DND-41 (cell line): ENCODE results near the gene ARVCF.

ENCODE experiments used
- ATAC-seq: fragments of 200-7000 bp; cut with Tn5 transposase; 3 replicates; pipeline ENCODE4 v1.9.1; 2021; ENCODE audit warnings: low read depth; ENCODE audit not compliant: insufficient read depth
- DNase-seq: peaks from one replicate; pipeline ENCODE4 v3.0.0-alpha.2; 2020
- H2AFZ ChIP-seq: 2 replicates; pipeline ENCODE4 v1.6.0; 2012; ENCODE audit warnings: low read depth, low read length
- H3K27ac ChIP-seq: 2 replicates; pipeline ENCODE4 v1.5.1; 2012; ENCODE audit warnings: low read length, inconsistent platforms
- H3K27me3 ChIP-seq: fragments of 200-600 bp; sonication (generic); 2 replicates; pipeline ENCODE4 v1.6.0; 2012; ENCODE audit warnings: low read length, mild to moderate bottlenecking, inconsistent platforms; ENCODE audit not compliant: insufficient read depth, poor library complexity
- H3K36me3 ChIP-seq: 2 replicates; pipeline ENCODE4 v1.5.1; 2012; ENCODE audit warnings: low read length, inconsistent platforms; ENCODE audit not compliant: insufficient read depth
- H3K4me1 ChIP-seq: 2 replicates; pipeline ENCODE4 v1.5.1; 2012; ENCODE audit warnings: mild to moderate bottlenecking, low read length; ENCODE audit not compliant: insufficient read depth
- H3K4me2 ChIP-seq: 2 replicates; pipeline ENCODE4 v1.6.0; 2012; ENCODE audit warnings: mild to moderate bottlenecking, moderate library complexity, low read length, inconsistent platforms; ENCODE audit not compliant: insufficient read depth
- H3K4me3 ChIP-seq, 2 experiments: fragments of 200-600 bp in 1 of 2; shearing (Covaris generic) in 1 of 2; 2 replicates each; pipeline ENCODE4 v1.5.1; 2012 to 2016; ENCODE audit warnings: inconsistent platforms in 2 of 2, low read length in 2 of 2, mild to moderate bottlenecking in 2 of 2, low read depth in 1 of 2, moderate library complexity in 1 of 2
- H3K79me2 ChIP-seq: 2 replicates; pipeline ENCODE4 v1.6.0; 2012; ENCODE audit warnings: low read length, inconsistent platforms; ENCODE audit not compliant: insufficient read depth
- H3K9ac ChIP-seq: 2 replicates; pipeline ENCODE4 v1.6.0; 2012; ENCODE audit warnings: low read depth, mild to moderate bottlenecking, inconsistent platforms, low read length, moderate library complexity
- H3K9me3 ChIP-seq: 2 replicates; pipeline ENCODE4 v1.5.1; 2012; ENCODE audit warnings: low read length, moderate library complexity, mild to moderate bottlenecking, inconsistent platforms; ENCODE audit not compliant: insufficient read depth, severe bottlenecking
- H4K20me1 ChIP-seq: 2 replicates; pipeline ENCODE4 v1.6.0; 2012; ENCODE audit warnings: low read length; ENCODE audit not compliant: insufficient read depth
- EZH2 ChIP-seq: IDR thresholded peaks from 3 replicates; pipeline ENCODE4 v1.6.1; 2012; ENCODE audit warnings: borderline replicate concordance, low read depth, mild to moderate bottlenecking, moderate library complexity, low read length, inconsistent platforms; ENCODE audit not compliant: severe bottlenecking
- TF ChIP-seq, protein P1 (sequence below): IDR thresholded peaks from 2 replicates; pipeline ENCODE4 v1.5.1; 2012; ENCODE audit warnings: borderline replicate concordance, low read length, moderate library complexity, mild to moderate bottlenecking; ENCODE audit not compliant: poor library complexity, severe bottlenecking; ENCODE audit errors: extremely low read depth

ARVCF gene

DNA sequence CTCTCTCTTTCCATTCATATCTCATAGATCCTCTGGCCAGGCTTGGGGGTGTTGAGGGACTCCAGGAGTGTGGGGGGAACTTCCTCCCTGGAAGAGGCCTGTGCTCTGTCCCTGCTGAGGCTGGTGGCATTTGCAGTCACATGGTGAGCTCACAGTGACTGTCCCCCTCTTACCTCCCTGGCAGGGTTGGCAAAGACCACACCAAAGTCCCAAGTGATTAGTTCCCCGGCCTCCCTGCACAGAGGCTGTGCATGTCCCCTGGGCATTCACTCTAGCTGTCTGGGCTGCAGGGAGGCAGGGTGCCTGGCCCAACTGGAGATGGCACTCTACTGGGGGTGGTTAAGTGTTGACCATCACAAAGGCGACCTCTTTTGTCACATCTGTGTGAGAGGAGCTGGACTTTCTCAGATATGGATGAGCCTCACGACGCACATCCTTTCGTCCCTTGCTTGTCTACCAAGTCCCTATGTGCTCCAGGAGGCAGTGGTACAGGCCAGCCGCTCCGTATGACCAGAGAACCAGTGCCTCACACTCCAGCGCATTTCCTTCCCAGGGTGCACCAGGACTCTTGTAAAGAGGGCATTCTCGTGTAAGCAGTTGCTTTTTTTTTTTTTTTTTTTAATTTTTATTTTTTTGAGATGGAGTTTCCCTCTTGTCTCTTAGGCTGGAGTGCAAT lies 13.1 kb upstream of the ARVCF start:
- H2AFZ ChIP-seq = no peak overlapping the region
- peaks cover 56% of the 10 kb centered on the region for H4K20me1 ChIP-seq
- H3K27ac ChIP-seq = no peak overlapping the region
- peaks cover 75% of the 10 kb centered on the region for H3K79me2 ChIP-seq
- no peak overlapping the region for H3K9ac ChIP-seq
- no peak overlapping the region for H3K4me2 ChIP-seq
- H3K36me3 ChIP-seq = peaks cover 22% of the 10 kb centered on the region
- H3K4me3 ChIP-seq = no peak overlapping the region
- ATAC-seq = no peak
- no peaks in the 10 kb centered on the region for H3K27me3 ChIP-seq
- no peaks in the 10 kb centered on the region for H3K4me1 ChIP-seq
- no peaks in the 10 kb centered on the region for H3K9me3 ChIP-seq
- DNase-seq = no peak
- no peak for TF ChIP-seq EZH2
- TF ChIP-seq, protein P1, sequence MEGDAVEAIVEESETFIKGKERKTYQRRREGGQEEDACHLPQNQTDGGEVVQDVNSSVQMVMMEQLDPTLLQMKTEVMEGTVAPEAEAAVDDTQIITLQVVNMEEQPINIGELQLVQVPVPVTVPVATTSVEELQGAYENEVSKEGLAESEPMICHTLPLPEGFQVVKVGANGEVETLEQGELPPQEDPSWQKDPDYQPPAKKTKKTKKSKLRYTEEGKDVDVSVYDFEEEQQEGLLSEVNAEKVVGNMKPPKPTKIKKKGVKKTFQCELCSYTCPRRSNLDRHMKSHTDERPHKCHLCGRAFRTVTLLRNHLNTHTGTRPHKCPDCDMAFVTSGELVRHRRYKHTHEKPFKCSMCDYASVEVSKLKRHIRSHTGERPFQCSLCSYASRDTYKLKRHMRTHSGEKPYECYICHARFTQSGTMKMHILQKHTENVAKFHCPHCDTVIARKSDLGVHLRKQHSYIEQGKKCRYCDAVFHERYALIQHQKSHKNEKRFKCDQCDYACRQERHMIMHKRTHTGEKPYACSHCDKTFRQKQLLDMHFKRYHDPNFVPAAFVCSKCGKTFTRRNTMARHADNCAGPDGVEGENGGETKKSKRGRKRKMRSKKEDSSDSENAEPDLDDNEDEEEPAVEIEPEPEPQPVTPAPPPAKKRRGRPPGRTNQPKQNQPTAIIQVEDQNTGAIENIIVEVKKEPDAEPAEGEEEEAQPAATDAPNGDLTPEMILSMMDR = no peak

DNA sequence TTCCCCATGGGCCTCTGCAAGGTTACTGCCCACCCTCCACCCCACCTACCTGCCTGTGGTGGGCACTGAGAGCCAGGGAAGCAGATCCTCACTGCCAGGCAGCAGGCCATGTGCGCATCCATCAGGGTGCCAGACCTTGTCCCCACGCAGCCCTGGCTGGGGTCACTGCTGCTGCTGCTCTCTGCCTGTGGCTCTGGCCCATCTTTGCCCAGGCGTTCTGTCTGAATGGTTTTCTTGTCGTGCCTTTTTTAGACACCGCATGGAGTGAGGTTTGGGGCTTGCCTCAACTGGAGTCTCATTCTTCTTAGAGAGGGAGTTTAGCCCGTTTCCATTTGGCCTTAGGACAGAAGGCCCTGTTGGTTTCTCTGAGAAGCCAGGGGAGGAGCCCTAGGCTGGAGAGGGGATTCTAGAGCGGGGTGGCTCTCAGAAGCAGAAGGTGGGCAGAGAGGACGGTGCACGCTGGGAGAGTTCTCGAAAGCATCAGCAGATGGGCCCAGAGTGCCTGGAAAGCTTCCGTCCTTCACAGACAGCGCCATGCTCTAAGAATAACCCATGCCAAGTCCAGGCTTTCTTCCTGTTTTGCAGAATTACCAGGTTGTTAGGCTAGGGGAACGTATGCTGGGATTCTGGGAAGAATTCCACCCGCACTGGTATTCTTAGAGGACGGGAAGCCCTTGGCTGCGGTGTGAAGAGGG lies 12.4 kb upstream of the ARVCF start:
- H3K9ac ChIP-seq = no peak overlapping the region
- no peak overlapping the region; the same call in 1 of the 2 replicates for H3K27ac ChIP-seq
- no peak for TF ChIP-seq EZH2
- TF ChIP-seq, protein P1 = no peak
- H3K36me3 ChIP-seq = peaks cover 18% of the 10 kb centered on the region
- DNase-seq = no peak
- H3K9me3 ChIP-seq = no peaks in the 10 kb centered on the region
- H3K79me2 ChIP-seq = peaks cover 75% of the 10 kb centered on the region
- no peak overlapping the region for H3K4me2 ChIP-seq
- no peaks in the 10 kb centered on the region for H3K27me3 ChIP-seq
- no peak overlapping the region for H2AFZ ChIP-seq
- H3K4me1 ChIP-seq = no peaks in the 10 kb centered on the region
- ATAC-seq = no peak
- H3K4me3 ChIP-seq = no peak overlapping the region
- H4K20me1 ChIP-seq = peaks cover 56% of the 10 kb centered on the region

DNA sequence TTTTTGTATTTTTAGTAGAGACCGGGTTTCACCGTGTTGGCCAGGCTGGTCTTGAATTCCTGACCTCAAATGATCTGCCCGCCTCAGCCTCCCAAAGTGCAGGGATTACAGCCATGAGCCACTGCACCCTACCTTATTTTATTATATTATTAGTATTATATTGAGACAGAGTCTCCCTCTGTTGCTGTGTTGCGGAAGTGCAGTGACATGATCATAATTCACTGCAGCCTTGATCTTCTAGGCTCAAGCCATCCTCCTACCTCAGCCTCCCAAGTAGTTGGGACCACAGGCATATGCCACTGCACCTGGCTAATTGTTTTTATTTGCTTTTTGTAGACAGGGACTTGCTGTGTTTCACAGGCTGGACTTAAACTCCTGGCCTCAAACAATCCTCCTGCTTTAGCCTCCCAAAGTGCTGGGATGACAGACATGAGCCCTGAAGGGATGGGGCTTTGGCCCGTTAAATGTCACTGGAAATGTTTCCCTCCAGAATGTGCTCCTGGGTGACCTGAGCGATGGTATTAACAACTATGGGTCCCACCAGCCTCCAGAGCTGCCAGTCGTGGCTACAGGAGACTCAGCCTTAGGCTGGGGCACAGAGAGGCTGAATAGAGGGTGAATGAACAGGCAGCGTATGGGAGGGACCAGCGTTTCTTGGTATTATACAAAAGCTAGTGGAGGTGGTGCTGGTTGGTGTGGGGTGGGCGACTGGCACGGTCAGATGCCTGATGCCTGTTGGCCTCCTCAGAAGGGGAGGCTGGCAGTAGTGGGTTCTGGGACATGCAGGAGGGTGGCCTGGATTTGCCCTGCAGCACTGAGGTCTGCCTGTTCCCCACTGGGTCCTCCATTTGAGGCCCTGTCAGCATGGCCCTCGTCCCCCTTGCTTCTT lies 11.6 kb upstream of the ARVCF start:
- ATAC-seq (peak; percentile 64; the same call in 2 of the 3 replicates), DNase-seq (peak; percentile 29)
- Histone ChIP-seq H3K4me3 (no peak overlapping the region), H3K4me1 (no peaks in the 10 kb centered on the region), H3K79me2 (peaks cover 76% of the 10 kb centered on the region), H3K27ac (no peak overlapping the region), H3K36me3 (peaks cover 18% of the 10 kb centered on the region), H3K9ac (no peak overlapping the region), H2AFZ (no peak overlapping the region), H3K9me3 (no peaks in the 10 kb centered on the region), H3K27me3 (no peaks in the 10 kb centered on the region), H3K4me2 (no peak overlapping the region), H4K20me1 (peaks cover 54% of the 10 kb centered on the region)
- no peak for TF ChIP-seq EZH2
- TF ChIP-seq, protein P1 = peak; percentile 50
